ENCODE data around the gene C14orf39.

DNA sequence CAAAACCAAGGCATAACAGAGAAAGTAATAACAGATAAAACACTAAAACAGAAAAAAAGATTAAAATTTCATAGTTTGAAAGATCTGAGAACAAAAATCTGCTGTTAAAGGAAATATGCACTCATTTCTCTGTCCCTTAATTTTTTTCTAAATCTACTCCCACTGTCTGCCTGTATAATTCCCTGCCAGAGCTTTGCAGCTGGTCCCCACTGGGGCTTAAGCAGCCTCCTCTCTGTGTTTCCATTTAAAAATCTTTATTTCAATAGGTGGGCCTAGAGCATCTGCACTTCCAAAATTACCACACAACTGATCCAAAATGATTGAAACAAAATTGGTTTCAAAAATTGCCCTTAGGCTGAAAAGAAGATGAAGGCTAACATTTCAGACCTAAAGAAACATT, 16.7 kb upstream of the C14orf39 start:
- TF ChIP-seq MAX (IDR thresholded peaks at IDR 0.05) (no peak), RAD21 (IDR thresholded peaks at IDR 0.05; ENCODE audit: low read depth) (no peak), CREB1 (IDR thresholded peaks at IDR 0.05; ENCODE audit: low read depth) (no peak), ZBTB7A (IDR thresholded peaks at IDR 0.05; ENCODE audit: low read depth) (no peak), CEBPB (IDR thresholded peaks at IDR 0.05) (no peak), TAF1 (IDR thresholded peaks at IDR 0.05; ENCODE audit: low read depth) (no peak)
- TF ChIP-seq, protein P1, sequence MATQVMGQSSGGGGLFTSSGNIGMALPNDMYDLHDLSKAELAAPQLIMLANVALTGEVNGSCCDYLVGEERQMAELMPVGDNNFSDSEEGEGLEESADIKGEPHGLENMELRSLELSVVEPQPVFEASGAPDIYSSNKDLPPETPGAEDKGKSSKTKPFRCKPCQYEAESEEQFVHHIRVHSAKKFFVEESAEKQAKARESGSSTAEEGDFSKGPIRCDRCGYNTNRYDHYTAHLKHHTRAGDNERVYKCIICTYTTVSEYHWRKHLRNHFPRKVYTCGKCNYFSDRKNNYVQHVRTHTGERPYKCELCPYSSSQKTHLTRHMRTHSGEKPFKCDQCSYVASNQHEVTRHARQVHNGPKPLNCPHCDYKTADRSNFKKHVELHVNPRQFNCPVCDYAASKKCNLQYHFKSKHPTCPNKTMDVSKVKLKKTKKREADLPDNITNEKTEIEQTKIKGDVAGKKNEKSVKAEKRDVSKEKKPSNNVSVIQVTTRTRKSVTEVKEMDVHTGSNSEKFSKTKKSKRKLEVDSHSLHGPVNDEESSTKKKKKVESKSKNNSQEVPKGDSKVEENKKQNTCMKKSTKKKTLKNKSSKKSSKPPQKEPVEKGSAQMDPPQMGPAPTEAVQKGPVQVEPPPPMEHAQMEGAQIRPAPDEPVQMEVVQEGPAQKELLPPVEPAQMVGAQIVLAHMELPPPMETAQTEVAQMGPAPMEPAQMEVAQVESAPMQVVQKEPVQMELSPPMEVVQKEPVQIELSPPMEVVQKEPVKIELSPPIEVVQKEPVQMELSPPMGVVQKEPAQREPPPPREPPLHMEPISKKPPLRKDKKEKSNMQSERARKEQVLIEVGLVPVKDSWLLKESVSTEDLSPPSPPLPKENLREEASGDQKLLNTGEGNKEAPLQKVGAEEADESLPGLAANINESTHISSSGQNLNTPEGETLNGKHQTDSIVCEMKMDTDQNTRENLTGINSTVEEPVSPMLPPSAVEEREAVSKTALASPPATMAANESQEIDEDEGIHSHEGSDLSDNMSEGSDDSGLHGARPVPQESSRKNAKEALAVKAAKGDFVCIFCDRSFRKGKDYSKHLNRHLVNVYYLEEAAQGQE (IDR thresholded peaks at IDR 0.05; ENCODE audit: low read depth): no peak
